Breast epithelium (tissue), 3 donors: ENCODE results near the gene CHMP1B.

ENCODE experiments used
- POLR2A ChIP-seq: fragments of 450-650 bp; IDR thresholded peaks from one replicate; pipeline ENCODE4 v1.6.1; 2016; ENCODE audit warnings: antibody characterized with exemption, mild to moderate bottlenecking, moderate library complexity
- TF ChIP-seq, protein P1 (sequence below), 3 donors: fragments of 450-650 bp; IDR thresholded peaks; one replicate each; pipeline ENCODE4 v1.5.1; 2016 to 2017; ENCODE audit warnings: antibody characterized with exemption in 3 of 3, mild to moderate bottlenecking in 3 of 3, moderate library complexity in 3 of 3

DNA sequence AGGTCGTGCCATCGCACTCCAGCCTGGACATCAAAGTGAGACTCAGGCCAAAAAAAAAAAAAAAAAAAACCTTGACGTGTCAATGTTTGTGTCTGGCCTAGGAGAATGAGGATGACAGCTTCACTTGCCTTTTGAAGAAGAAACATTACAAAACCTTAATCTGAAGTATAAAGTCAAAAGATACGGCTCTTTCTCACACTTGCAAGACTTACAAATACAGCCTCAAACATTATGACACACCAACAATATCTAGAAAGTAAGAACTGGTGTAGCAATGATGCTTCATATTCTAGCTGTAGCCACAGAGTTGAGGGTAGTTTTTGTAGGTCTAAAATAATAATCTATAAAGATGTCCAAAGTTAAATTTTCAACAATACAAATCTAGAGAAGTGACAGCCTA is 31.4 kb downstream of the CHMP1B start:
- TF ChIP-seq, protein P1, sequence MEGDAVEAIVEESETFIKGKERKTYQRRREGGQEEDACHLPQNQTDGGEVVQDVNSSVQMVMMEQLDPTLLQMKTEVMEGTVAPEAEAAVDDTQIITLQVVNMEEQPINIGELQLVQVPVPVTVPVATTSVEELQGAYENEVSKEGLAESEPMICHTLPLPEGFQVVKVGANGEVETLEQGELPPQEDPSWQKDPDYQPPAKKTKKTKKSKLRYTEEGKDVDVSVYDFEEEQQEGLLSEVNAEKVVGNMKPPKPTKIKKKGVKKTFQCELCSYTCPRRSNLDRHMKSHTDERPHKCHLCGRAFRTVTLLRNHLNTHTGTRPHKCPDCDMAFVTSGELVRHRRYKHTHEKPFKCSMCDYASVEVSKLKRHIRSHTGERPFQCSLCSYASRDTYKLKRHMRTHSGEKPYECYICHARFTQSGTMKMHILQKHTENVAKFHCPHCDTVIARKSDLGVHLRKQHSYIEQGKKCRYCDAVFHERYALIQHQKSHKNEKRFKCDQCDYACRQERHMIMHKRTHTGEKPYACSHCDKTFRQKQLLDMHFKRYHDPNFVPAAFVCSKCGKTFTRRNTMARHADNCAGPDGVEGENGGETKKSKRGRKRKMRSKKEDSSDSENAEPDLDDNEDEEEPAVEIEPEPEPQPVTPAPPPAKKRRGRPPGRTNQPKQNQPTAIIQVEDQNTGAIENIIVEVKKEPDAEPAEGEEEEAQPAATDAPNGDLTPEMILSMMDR (IDR thresholded peaks at IDR 0.05): no peak
- TF ChIP-seq POLR2A: no peak
